Activated CD4-positive, alpha-beta T cell treated with anti-CD3 and anti-CD28 coated beads, Interleukin-2, Interleukin-4, amounts not matched to agents 100 ng/mL and 50 ng/mL, durations not matched to agents 16 hours and 8 hours (primary cell): ENCODE data around the gene TECR.
"Not testable (repeated sequence)": the region's sequence is repeated elsewhere in the genome, so short reads cannot be mapped to it uniquely, and the experiment has no call there.

Experiments used
- DNase-seq: peaks from one replicate; pipeline ENCODE4 v3.0.0-alpha.2; 2020; ENCODE audit warnings: low spot score

The TECR gene

DNA sequence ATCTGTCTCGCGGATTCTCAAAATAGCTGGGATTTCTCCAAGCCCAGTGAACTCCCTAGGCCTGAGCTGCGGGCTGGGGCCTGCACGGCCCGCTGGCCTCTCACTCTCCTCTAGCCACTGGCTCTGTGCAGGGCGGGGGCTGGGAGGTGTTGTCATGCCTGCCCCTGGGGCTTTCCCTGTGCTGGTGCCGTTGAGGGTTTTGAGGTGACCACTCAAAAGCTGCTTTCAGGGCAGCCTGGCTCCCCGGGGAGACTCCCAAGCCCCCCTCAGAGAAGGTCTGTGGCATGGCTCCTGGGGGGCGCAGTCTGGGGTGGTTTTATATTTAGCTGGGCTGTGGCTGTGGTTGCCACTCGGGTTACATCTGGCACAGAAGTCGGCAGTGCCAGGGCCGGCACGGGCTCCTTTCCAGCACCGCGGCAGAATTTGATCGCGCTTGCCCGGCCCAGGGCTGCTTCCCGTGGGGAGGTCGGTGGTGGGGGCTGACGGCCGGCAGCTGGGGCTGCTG lies 32.5 kb downstream of the TECR start:
- DNase-seq: no peak

DNA sequence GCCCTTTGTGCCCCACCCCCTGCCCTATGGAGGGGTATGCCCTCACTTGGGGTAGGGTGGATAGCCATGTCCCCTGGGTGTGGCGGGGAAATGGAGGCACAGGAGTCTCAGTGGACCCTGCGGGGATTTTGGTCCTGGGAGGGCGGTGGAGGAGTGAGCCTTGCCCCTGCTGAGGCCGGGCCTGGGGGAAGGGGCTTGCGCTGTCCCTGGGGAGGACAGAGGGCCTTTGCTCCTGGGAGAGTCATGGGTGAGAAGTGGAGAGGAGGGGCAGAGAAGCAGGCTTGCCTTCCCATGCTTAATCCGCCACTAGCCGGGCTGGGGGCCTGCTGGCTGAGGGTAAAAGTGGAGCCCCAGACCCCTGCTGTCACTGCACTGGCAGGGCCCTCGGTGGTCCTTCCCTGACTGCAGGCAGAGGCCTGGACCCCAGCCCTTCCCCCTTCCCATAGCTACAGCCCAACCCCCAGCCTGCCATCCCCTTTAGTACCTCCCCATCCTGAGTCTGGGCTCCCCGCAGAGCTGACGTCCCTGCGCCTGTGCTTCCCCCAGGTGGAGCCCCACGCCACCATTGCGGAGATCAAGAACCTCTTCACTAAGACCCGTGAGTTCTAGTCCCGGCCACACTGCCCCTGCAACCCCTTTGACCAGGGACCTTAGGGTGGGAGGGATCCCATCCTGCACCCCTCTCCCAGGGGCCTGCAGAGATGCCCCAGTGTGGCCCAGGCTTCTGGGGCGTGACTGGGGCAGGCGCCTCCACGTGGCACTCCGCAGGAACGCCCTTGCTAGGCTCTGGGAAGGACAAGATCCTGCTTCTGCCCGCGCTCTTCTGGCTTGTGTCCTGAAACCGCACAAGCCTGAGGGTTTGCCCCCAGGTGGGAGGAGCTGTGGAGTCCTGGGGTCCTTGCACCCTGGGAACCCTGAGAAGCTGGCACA lies 33.5 kb downstream of the TECR start:
- no peak for DNase-seq

DNA sequence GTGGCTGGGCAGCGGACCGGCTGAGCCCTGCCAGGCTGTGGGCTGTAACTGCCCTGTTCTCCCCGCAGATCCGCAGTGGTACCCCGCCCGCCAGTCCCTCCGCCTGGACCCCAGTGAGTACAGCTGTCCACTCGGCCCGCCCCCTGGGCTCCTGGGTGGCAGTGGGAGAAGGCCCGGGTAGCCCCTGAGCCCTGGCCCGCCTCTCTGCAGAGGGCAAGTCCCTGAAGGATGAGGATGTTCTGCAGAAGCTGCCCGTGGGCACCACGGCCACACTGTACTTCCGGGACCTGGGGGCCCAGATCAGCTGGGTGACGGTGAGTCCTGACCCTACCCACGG lies 34.2 kb downstream of the TECR start:
- DNase-seq: no peak

DNA sequence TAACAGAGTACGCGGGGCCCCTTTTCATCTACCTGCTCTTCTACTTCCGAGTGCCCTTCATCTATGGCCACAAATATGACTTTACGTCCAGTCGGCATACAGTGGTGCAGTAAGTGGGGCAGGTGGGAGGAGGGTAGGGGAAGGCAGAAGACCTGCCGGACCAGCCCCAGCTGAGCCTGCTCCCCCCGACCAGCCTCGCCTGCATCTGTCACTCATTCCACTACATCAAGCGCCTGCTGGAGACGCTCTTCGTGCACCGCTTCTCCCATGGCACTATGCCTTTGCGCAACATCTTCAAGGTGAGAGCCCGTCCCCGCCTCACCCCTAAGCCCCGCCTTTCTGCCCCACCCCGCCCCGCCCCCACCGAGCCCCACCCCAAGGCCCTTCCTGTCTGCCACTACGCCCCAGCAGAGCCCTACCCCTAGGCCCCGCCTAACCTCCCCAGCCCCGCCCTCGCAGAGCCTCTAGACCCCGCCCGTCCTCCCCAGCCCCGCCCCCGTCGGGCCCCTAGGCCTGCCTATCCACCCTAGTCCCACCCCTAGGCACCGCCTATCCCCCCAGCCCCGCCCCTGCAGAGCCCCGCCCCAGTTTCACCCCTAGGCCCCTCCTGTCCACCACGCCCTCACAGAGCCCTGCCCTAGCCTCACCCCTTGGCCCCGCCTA lies 34.7 kb downstream of the TECR start:
- DNase-seq: peak; percentile 65

DNA sequence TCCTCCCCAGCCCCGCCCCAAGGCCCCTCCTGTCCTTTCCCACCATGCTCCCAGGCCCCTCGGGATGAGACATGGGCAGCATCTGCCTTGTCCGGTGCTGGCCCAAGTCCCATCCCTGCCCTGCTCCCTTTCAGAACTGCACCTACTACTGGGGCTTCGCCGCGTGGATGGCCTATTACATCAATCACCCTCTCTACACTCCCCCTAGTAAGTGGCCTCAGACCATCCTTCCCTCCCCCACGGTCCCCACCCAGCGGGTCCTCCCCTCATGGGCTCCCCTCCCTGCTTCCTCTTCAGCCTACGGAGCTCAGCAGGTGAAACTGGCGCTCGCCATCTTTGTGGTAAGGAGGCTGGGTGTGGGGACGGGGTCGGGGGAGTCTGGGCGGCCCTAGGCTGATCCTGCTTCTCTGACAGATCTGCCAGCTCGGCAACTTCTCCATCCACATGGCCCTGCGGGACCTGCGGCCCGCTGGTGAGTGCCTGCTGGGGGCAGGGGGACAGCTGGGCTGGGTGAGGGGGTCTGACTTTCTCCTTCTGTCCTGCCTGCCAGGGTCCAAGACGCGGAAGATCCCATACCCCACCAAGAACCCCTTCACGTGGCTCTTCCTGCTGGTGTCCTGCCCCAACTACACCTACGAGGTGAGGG lies 35.4 kb downstream of the TECR start:
- DNase-seq: not testable (repeated sequence)

DNA sequence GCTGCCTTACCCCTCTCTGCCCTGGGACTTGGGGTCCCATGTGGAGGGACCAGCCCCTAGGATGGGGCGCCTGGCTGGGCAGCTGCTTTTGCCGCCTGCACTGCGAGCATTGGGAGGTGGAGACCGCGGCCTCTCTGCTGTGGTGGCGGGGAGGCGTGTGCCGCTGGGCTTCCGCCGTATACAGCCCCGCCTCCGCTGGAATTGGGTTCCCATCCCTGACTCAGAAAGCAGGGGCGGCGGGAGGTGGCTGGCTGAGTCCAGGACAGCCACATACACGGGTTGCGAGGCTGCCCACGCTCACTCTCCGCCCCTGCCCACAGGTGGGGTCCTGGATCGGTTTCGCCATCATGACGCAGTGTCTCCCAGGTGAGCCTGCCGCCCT lies 35.9 kb downstream of the TECR start:
- no peak for DNase-seq

DNA sequence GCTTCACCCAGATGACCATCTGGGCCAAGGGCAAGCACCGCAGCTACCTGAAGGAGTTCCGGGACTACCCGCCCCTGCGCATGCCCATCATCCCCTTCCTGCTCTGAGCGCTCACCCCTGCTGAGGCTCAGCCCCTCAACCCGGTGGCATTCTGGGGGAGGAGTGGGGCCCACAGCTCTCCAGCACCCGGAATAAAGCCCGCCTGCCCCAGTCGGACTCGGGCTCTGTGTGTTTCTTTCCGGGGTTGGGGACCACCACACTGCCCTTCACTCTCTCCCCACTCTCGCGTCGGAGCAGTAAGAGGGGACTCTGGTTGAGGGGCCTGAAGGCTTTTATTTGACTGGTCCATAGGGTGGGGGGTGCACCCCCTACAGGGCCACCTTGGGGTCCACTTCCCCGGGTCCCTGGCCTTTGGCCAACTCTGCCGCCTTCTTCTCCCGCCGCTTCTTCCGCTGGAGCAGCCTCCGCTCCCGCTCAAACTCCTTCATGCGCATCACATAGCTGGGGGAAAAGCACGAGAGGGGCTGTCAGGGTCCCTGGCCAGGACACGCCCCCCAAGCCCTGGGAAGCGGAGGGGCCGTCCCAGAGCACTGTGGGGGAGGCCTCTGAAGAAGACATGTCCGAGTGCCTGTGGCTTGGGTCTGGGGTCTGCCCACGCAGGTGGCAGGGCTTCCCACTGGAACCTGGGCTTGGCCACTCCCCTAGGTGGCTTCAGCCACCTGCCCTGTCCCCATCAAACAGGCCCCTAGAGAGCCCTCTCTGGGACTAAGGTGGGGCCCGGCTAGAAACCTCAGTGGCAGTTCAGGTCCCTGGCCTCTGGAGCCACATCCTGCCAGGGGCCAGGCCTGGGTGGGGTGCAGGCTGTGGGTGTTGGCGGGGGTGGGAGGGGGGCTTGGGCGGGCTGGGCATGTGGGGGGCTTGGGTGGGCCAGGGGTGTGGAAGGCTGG lies 36.6 kb downstream of the TECR start:
- DNase-seq: no peak

DNA sequence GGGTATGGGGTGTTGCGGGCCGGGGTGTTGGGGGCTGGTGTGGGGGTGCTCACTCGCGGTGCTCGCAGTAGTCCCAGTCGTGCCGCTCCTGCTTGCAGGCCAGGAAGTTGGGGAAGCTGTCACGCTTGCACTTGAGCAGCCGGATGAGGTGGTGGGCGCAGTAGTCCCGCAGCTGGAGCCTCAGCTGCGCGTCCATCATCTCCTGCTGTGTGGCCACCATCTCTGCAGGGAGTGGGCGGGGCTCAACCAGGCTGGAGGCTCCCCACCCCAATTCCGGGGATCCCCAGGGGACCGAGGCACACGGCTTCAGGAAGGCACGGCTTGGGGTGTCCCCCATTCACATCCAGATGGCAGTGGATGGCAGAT lies 37.3 kb downstream of the TECR start:
- DNase-seq: no peak

DNA sequence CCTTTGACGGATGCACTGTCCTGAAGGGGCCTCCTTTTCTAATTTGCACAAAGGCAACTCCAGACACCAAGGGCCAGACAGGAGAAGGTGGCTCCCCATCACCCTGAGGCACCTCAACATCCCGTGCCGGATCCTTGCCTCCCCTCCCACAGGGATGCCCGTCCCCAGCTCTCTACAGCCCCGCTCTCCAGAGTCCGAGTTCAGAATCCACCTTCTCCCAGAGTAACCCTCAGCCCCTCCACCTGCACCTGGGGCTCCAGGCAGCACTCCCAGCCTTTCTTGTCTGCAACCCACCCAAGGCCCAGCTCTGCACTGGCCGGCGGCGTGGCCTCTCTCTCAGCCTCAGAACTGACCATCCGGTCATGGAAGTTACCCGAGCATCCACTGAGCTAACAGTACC lies 37.7 kb downstream of the TECR start:
- no peak for DNase-seq

DNA sequence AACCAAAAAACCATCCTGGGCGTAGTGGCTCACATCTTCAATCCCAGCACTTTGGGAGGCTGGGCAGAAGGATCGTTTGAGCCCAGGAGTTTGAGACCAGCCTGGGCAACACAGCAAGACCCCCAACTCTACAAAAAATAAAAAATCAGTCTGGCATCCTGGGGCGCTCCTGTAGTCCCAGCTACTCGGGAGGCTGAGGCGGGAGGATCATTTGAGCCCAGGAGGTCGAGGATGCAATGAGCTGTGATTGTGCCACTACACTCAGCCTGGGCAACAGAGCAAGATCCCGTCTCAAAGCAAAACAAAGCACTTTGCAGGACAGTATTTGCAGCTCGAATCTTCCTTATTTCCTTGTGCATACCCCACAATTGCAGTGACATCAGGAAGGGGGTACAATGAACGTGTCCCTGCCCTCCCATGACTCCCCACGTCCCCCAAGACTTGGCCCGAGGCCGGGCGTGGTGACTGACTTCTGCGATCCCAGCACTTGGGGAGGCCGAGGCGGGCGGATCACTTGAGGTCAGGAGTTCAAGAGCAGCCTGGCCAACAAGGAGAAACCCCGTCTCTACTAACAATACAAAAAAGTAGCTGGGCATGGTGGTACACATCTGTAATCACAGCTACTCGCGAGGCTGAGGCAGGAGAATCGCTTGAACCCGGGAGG lies 41.6 kb downstream of the TECR start:
- no peak for DNase-seq

DNA sequence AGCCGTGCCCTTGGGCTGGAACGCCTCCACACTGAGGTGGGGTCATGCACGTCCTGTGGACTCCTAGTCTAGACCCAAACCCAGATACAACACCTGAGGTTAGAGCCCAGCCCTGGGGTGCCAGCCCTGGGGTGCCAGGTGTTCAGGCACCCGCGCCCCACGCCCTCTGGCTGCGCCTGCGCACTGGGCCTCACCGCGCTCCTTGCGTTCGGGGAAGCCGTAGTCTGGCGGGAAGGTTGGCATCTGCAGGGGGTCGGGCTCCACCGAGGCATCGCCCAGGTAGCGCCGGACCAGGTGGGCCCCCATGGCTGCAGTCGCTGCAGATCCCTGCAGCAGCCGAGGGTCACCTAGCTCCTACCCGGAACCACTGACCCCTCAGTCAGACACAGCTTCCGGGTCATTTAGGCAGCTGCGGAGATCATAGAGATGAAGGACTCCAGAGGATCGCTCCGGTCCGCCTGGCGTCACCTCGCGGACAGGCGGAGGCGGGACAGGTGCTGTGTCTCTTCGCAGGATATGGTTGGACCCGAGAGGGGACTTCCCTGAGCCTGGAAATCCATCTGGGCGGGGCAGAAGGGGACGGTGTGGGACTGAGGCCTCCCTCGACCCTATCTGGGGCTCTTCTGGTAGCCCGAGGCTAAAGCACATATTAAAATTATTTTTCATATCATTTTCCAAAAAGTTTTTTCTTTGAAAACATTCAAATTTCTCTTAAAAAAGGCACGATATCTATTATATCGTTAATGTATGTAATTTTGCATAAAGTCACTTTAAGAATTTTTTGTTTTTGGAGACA lies 42.5 kb downstream of the TECR start, which contains the start of gene NDUFB7:
TSS of gene NDUFB7 (minus strand) at position 372 of the 796 bp plus-strand sequence. CDS start at position 306, 66 bp downstream.
- peak; percentile 96 for DNase-seq

DNA sequence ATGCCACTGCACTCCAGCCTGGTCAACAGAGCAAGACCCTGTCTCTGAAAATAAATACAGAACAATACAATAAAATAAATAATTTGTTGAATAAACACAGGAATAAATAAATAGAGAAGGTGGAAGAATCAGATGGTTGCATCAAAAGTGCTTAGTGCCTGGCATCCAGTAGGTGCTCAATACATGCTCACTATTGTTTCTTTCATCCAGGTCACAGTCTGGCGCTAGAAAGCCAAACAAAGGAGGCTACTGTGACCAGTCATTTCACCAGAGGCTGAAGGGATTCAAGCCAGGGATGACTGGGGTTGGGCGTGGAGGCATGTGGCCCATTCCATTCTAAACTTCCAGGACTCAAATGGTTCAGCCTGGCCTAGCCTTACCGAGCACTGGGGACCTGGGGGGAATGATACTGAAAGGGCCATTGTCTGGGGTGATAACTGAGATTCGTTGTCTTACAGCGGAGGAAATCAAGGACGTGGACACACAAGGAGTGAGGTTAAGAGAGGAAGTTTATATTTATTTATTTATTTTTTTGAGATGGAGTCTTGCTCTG lies 46.1 kb downstream of the TECR start:
- no peak for DNase-seq

DNA sequence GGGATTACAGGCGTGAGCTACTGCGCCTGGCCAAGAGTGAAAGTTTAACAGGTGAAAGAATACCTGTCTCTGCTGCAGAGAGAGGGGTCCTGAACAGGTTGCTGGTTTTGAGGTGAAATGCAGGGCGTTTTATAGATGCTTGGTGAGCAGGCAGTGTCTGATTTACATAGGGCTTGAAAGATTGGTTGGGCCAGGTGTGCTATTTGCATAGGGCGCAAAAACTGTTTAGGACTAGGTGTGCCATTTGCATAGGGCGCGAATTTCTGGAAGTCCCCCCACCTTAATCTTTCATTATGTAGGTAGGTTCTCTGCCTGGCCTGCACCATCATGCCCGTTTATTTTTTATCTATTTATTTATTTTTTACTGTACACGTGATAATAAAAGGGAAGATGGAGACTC lies 47.0 kb downstream of the TECR start:
- DNase-seq: no peak

DNA sequence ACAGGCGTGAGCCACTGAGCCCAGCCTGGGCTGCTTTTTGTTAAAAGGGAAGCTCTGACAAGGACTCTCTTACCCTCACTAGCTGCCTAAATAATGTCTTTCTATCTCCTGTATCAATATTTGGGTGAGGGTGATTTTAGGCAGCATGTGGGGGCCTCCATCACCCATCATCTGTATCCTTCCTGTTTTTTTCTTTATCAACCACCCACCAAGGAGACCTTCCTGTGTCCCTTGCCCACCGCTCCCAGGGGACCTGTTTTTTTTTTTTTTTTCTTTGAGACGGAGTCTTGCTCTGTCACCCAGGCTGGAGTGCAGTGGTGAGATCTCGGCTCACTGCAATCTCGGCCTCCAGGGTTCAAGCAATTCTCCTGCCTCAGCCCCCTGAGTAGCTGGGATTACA lies 47.9 kb downstream of the TECR start:
- DNase-seq: no peak

DNA sequence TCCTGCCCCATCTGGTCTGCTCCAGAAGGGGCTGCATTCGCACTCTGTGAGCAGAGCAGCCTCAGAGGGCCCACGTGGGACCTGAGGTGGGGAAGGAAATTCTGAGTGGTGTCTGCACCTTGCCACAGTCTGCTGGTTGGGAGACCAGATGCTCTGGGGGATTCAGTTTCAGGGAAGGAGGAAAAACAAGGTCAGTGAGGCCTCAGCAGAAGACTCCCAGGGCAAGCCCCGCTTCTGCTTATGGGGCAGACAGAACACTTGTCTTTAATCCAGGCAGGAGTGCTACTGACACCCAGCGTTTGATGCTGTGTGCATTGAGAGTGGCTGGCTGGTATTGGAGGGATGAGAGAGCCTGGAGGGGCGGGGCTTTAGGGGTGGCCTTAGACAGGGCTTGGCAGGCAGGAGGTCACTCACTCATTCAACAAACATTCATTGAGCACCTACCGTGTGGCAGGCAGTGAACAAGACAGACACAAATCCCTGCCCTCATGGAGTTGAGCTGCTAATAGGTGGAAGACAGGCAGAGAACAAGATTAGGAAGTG lies 48.6 kb downstream of the TECR start:
- DNase-seq: no peak

DNA sequence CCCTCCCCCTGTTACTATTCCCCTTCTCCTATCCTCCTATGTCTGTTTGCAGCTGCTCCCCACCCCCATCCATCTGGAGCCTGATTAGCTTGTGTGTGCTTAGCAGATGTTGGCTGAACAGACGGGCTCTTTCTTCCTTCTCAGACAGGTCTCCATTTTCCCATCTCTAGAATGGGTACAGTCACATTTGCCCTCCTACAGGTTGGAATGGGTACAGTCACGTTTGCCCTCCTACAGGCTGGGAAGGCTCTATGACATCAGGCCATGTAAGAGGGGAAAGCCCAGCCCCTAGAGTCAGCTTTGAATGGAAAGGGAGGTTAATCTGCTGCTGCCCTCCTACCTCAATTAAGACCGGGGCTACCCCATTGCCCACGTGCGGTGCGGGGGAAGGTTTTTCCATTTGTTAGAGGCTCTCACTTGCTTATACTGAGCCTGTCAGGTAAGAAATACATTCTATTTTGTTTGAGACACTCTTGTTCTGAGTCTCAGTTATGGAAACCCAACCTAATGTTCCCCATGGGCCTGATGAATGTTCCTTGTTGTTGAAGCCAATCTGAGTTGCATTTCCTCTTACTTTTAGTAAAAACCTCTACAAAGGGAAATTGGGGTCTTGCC lies 51.3 kb downstream of the TECR start:
- DNase-seq: peak; percentile 15

DNA sequence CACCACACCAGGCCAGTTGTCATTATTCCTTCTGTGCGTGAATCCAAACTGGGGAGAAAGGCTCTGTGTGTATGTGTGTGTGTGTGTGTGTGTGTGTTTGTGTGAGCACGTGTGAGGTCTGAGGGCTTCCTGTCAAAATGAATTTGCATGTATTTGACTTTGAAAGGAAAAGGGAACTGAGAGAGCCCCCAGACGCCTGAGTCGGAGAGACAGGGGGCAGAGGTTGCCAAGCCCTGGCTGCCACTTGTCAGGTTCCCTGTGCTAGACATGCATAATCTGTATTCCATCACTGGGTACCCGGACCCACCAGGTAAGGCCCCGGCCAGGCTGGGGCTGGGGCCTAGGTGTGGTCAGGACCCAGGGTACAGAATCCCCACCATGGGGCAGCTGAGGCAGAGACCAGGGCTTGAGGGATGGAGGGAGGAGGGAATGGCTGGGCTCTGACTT lies 53.5 kb downstream of the TECR start, which contains the start of gene CLEC17A:
TSS of gene CLEC17A (plus strand) at position 191 of the 447 bp plus-strand sequence. CDS start at position 268, 77 bp downstream.
- no peak for DNase-seq

DNA sequence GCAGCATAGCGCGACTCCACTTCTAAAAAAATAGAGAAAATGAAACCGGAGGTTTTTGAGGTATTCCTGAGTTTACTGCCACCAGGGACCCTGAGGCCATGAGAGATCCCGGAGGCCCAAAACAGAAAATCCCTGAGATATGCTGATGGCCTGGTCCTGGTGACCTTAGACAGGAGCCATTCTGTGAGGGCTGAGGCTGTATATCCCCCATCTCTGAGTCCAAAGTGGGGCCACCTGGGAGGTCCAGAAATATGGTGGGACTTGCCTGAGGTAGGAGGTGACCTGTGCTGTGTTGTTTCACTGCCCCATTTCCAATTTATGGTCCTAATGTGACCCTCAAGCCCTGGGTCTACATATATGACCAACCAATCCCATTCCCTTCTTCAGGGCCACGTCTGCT lies 55.0 kb downstream of the TECR start:
- not testable (repeated sequence) for DNase-seq

DNA sequence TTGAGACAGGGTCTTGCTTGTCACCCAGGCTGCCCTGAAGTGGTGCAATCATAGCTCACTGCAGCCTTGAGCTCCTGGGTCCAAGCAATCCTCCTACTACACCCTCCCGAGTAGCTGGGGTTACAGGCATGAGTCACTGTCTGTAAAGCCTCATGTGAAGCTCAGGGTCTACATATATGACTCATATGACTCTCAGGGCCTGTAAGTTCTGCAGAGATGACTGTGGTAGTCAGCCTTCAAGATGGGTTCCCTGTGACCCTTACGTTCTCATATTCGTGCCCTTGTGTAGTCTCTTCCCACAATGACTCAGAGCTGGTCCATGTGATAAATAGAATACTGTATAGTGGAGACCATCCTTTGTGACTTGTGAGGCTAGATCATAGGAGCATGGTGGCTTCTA lies 55.8 kb downstream of the TECR start:
- peak; percentile 91 for DNase-seq
